Parathyroid adenoma (tissue), 2 donors: ENCODE measurements around the gene ANGPT4.

ENCODE experiments used
- H2AFZ ChIP-seq: fragments of 300-600 bp; sonication (generic); one replicate; pipeline ENCODE4 v1.7.0; 2017; ENCODE audit warnings: antibody characterized with exemption, mild to moderate bottlenecking
- H3K27ac ChIP-seq: fragments of 300-600 bp; sonication (generic); one replicate; pipeline ENCODE4 v1.7.0; 2017
- H3K27me3 ChIP-seq: fragments of 300-600 bp; sonication (generic); one replicate; pipeline ENCODE4 v1.7.0; 2017; ENCODE audit warnings: low read length; ENCODE audit not compliant: control insufficient read depth, insufficient read depth
- H3K36me3 ChIP-seq: fragments of 300-600 bp; sonication (generic); one replicate; pipeline ENCODE4 v1.7.0; 2017; ENCODE audit warnings: low read length; ENCODE audit not compliant: control insufficient read depth, insufficient read depth
- H3K4me1 ChIP-seq: fragments of 300-600 bp; sonication (generic); one replicate; pipeline ENCODE4 v1.7.0; 2017; ENCODE audit warnings: control low read depth
- H3K4me2 ChIP-seq: fragments of 300-600 bp; sonication (generic); one replicate; pipeline ENCODE4 v1.7.0; 2017; ENCODE audit warnings: low read length
- H3K4me3 ChIP-seq: fragments of 300-600 bp; sonication (generic); one replicate; pipeline ENCODE4 v1.7.0; 2017; ENCODE audit warnings: low read depth, low read length
- H3K79me2 ChIP-seq: fragments of 300-600 bp; sonication (generic); one replicate; pipeline ENCODE4 v1.7.0; 2017; ENCODE audit warnings: control low read depth
- H3K9ac ChIP-seq: fragments of 300-600 bp; sonication (generic); one replicate; pipeline ENCODE4 v1.7.0; 2017; ENCODE audit warnings: mild to moderate bottlenecking
- H3K9me3 ChIP-seq: fragments of 300-600 bp; sonication (generic); one replicate; pipeline ENCODE4 v1.7.0; 2017; ENCODE audit warnings: low read length; ENCODE audit not compliant: control insufficient read depth
- TF ChIP-seq, protein P1 (sequence below): fragments of 300-600 bp; sonication (generic); IDR thresholded peaks from one replicate; pipeline ENCODE4 v1.7.0; 2017; ENCODE audit warnings: antibody characterized with exemption, mild to moderate bottlenecking
- donor health status: primary hyperparathyroidism.

Gene ANGPT4

DNA sequence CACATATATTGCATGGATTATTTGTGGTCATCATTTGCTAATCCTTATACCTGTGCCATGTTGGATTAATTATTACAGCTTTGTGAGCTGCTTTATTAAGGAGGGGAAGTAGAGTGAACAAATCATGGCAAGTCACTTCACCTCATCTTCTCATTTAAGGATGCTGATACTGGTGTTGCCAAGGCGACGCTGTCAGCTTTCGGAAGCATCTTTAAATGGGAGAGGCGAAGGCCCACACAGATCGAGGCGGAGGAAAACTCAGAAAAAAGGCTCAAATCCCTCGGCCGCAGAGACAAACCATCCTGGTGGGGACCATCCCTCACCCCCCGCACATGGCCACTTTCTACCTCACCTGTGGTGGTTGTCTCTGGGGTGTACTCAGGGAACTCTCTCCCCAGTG, 47.9 kb downstream of the ANGPT4 start:
- Histone ChIP-seq H3K27me3 (no peaks in the 10 kb centered on the region), H3K36me3 (no peaks in the 10 kb centered on the region), H3K9ac (no peak overlapping the region), H3K27ac (no peak overlapping the region), H3K4me1 (no peaks in the 10 kb centered on the region), H3K4me2 (no peak overlapping the region), H3K4me3 (no peak overlapping the region), H2AFZ (no peak overlapping the region), H3K79me2 (no peaks in the 10 kb centered on the region), H3K9me3 (no peaks in the 10 kb centered on the region)
- TF ChIP-seq, protein P1, sequence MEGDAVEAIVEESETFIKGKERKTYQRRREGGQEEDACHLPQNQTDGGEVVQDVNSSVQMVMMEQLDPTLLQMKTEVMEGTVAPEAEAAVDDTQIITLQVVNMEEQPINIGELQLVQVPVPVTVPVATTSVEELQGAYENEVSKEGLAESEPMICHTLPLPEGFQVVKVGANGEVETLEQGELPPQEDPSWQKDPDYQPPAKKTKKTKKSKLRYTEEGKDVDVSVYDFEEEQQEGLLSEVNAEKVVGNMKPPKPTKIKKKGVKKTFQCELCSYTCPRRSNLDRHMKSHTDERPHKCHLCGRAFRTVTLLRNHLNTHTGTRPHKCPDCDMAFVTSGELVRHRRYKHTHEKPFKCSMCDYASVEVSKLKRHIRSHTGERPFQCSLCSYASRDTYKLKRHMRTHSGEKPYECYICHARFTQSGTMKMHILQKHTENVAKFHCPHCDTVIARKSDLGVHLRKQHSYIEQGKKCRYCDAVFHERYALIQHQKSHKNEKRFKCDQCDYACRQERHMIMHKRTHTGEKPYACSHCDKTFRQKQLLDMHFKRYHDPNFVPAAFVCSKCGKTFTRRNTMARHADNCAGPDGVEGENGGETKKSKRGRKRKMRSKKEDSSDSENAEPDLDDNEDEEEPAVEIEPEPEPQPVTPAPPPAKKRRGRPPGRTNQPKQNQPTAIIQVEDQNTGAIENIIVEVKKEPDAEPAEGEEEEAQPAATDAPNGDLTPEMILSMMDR: no peak

DNA sequence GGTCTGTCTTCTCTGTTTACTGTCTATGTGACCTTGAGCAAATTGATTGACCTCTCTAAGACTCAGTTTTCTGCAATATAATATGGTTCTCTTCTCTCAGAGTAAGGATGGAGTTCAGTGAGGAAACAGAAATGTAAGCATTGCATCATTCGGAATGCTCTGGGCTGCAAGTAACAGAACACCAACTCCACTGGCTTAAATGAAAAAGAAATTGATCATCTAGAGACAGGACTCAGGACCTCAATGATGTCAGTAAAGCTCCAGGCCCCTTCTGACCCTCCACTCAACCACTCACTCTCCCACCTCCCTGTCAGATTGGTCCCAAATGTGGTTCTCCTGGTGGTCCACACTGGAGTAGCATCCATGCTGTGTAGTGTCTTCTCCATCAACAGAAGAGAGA, 50.7 kb downstream of the ANGPT4 start:
- no peaks in the 10 kb centered on the region for H3K36me3 ChIP-seq
- H3K27me3 ChIP-seq: no peaks in the 10 kb centered on the region
- no peak overlapping the region for H3K9ac ChIP-seq
- no peaks in the 10 kb centered on the region for H3K4me1 ChIP-seq
- H2AFZ ChIP-seq: no peak overlapping the region
- no peak overlapping the region for H3K4me2 ChIP-seq
- H3K79me2 ChIP-seq: no peaks in the 10 kb centered on the region
- no peaks in the 10 kb centered on the region for H3K9me3 ChIP-seq
- no peak overlapping the region for H3K4me3 ChIP-seq
- no peak overlapping the region for H3K27ac ChIP-seq
- TF ChIP-seq, protein P1: no peak

DNA sequence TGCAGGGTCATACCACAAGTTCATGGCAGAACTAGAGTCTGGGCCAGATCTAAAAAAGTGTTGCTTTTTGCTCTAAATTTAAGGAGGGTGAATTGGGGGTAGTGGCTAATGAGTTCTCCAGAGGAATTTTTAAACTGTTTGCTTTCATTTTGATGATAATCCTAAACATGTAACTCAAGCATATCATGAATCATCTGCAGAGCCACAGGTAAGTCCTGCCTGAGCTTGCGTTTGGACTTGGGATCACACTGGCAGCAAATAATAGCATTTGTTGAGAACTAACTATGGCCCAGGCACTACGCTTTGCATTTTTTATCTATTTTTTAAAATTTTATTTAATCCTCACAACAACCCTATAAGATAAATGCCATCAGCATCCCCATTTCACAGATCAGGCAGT, 55.2 kb downstream of the ANGPT4 start:
- no peak overlapping the region for H3K4me2 ChIP-seq
- H3K4me1 ChIP-seq: peaks cover 7% of the 10 kb centered on the region
- H3K4me3 ChIP-seq: no peak overlapping the region
- no peak overlapping the region for H3K27ac ChIP-seq
- no peaks in the 10 kb centered on the region for H3K9me3 ChIP-seq
- TF ChIP-seq, protein P1: no peak
- H3K36me3 ChIP-seq: no peaks in the 10 kb centered on the region
- H3K27me3 ChIP-seq: no peaks in the 10 kb centered on the region
- H3K79me2 ChIP-seq: no peaks in the 10 kb centered on the region
- H3K9ac ChIP-seq: no peak overlapping the region
- no peak overlapping the region for H2AFZ ChIP-seq

DNA sequence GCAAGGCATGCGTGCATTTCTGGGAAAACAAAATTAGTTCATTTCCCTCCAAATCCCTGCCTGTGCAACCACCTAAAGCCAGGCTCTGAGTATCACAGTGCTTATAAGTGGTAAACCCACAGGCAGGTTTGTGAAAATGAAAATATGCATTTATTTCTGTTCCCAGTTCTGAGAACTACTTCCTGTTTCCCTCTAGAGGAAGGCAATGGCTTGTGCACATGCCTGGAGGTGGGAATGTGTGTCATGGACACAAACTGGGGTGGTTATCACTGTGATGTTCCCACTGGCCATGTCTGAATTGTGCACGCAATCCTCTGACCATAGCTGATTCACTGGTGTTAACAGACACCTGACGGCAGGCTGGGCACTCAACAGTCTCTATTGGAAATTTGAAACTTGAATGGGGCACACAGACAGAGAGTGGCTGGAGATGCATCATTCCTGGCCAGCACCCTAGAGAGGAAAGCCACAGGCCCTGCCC, 56.3 kb downstream of the ANGPT4 start:
- Histone ChIP-seq H3K9ac (no peak overlapping the region), H3K4me1 (peaks cover 7% of the 10 kb centered on the region), H3K27ac (no peak overlapping the region), H3K36me3 (no peaks in the 10 kb centered on the region), H3K79me2 (no peaks in the 10 kb centered on the region), H3K4me3 (no peak overlapping the region), H2AFZ (peak overlapping the region; percentile 25), H3K4me2 (no peak overlapping the region), H3K27me3 (no peaks in the 10 kb centered on the region), H3K9me3 (no peaks in the 10 kb centered on the region)
- TF ChIP-seq, protein P1: no peak

DNA sequence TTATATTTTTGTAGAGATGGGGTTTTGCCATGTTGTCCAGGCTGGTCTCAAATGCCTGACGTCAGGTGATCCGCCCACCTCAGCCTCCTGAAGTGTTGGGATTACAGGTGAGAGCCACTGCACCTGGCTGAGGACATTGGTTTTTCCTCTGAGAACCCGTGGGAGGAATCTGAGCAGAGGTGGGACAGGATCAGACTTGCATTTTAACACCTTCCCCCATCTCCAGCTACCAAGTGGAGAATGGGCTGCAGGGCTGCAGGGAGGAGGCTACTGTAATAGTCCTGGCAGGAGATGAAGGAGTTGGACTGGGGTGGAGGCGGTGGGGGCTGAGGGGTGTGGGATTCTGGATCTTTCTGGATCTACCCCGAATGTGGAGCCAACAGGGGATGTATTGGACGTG, 58.1 kb downstream of the ANGPT4 start:
- no peaks in the 10 kb centered on the region for H3K27me3 ChIP-seq
- H3K9ac ChIP-seq: no peak overlapping the region
- no peak overlapping the region for H3K4me2 ChIP-seq
- H3K27ac ChIP-seq: no peak overlapping the region
- H3K79me2 ChIP-seq: no peaks in the 10 kb centered on the region
- peaks cover 7% of the 10 kb centered on the region for H3K4me1 ChIP-seq
- H3K9me3 ChIP-seq: no peaks in the 10 kb centered on the region
- no peak overlapping the region for H3K4me3 ChIP-seq
- H3K36me3 ChIP-seq: no peaks in the 10 kb centered on the region
- no peak overlapping the region for H2AFZ ChIP-seq
- TF ChIP-seq, protein P1: no peak
